ENCODE data around the gene DAB2IP. TPM values are rescaled to one million over a fixed set of nuclear protein-coding genes. Genes with fewer than 3 reads are reported as not detected.

The DAB2IP gene
- total RNA-seq, 3 donors from 2014 or later, result 109 to 157 (median 111) TPM

GRCh38 chr9:121635300-121635876, 16.0 kb upstream of the DAB2IP start:
- no peaks in the 10 kb centered on the region for H3K9me3 ChIP-seq
- no peak overlapping the region for H3K4me3 ChIP-seq
- no peak for DNase-seq
- intact Hi-C loops (cut with DNase I, micrococcal nuclease), result no loop called here
- ATAC-seq, result no peak
- no peaks in the 10 kb centered on the region for H3K36me3 ChIP-seq (ENCODE audit: low read depth)
- peaks cover 7% of the 10 kb centered on the region for H3K4me1 ChIP-seq (ENCODE audit: low read depth)
- TF ChIP-seq CTCF (IDR thresholded peaks at IDR 0.05), result no peak

GRCh38 chr9:121636341-121636865, 15.0 kb upstream of the DAB2IP start:
- intact Hi-C loops (cut with DNase I, micrococcal nuclease), result no loop called here
- ATAC-seq, result no peak
- Histone ChIP-seq H3K9me3 (no peaks in the 10 kb centered on the region), H3K36me3 (ENCODE audit: low read depth) (no peaks in the 10 kb centered on the region), H3K4me3 (no peak overlapping the region), H3K4me1 (ENCODE audit: low read depth) (peaks cover 7% of the 10 kb centered on the region)
- DNase-seq, result peak in 1 of 3 donors; percentile 10
- TF ChIP-seq CTCF (IDR thresholded peaks at IDR 0.05), result no peak

- DNase-seq (peak in 1 of 3 donors; percentile 17), ATAC-seq (no peak)
- no peaks in the 10 kb centered on the region for H3K36me3 ChIP-seq (ENCODE audit: low read depth)
- peaks cover 7% of the 10 kb centered on the region for H3K4me1 ChIP-seq (ENCODE audit: low read depth)
- intact Hi-C loops (cut with DNase I, micrococcal nuclease), result no loop called here
- no peak overlapping the region for H3K4me3 ChIP-seq
- H3K9me3 ChIP-seq, result no peaks in the 10 kb centered on the region
- TF ChIP-seq CTCF (IDR thresholded peaks at IDR 0.05), result no peak
Measured at GRCh38 chr9:121636978-121637712, 14.3 kb upstream of the DAB2IP start.

GRCh38 chr9:121637713-121638220, 13.7 kb upstream of the DAB2IP start:
- TF ChIP-seq CTCF (IDR thresholded peaks at IDR 0.05), result no peak
- Histone ChIP-seq H3K4me1 (ENCODE audit: low read depth) (peaks cover 7% of the 10 kb centered on the region), H3K4me3 (no peak overlapping the region), H3K9me3 (no peaks in the 10 kb centered on the region), H3K36me3 (ENCODE audit: low read depth) (no peaks in the 10 kb centered on the region)
- DNase-seq (peak in 1 of 3 donors; percentile 33), ATAC-seq (no peak)
- intact Hi-C loops (cut with DNase I, micrococcal nuclease), result no loop called here

- no peak overlapping the region for H3K4me3 ChIP-seq
- no peak for DNase-seq
- no peak for ATAC-seq
- intact Hi-C loops (cut with DNase I, micrococcal nuclease), result no loop called here
- no peaks in the 10 kb centered on the region for H3K36me3 ChIP-seq (ENCODE audit: low read depth)
- no peak for TF ChIP-seq CTCF (IDR thresholded peaks at IDR 0.05)
- no peaks in the 10 kb centered on the region for H3K9me3 ChIP-seq
- peaks cover 7% of the 10 kb centered on the region for H3K4me1 ChIP-seq (ENCODE audit: low read depth)
Measured at GRCh38 chr9:121638399-121638798, 13.0 kb upstream of the DAB2IP start.
